AG20443 (cell line): ENCODE data around the gene KIF18B.
"Not testable (repeated sequence)": the region's sequence is repeated elsewhere in the genome, so short reads cannot be mapped to it uniquely, and the experiment has no call there.

Source experiments
- DNase-seq: peaks from one replicate; pipeline ENCODE4 v3.0.0; 2012; ENCODE audit warnings: low spot score, mixed read lengths

KIF18B gene

DNA sequence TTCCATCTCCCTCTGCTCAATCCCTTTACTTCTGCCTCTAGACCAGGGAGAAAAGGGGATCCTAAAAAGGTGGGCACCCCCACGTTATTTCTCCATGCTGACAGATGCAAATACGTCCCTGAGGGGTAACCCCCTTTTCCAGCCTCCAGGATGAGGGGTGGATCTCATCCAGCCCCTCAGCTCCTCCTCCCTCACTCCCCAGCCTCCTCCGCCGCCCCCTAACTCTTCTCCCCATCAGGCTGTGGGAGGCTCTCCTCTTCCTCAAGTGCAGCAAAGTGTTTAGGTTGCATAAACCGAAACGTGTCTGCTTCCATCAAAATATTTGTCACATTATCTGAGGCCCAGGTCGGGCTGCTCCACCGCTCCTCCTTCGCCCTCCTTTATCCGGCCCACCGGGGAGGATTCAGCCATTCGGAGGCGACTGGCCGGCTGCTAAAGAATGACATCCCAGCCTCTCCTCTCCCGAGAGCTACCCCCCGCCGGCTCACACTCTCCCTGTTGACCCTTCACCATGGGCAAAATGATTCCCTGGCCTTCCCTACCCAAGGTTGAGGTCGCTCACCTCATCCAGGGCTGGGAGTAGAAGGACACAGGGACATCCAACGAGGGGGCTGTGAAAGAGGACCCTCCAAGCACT, 21.7 kb upstream of the KIF18B start:
- no peak for DNase-seq

DNA sequence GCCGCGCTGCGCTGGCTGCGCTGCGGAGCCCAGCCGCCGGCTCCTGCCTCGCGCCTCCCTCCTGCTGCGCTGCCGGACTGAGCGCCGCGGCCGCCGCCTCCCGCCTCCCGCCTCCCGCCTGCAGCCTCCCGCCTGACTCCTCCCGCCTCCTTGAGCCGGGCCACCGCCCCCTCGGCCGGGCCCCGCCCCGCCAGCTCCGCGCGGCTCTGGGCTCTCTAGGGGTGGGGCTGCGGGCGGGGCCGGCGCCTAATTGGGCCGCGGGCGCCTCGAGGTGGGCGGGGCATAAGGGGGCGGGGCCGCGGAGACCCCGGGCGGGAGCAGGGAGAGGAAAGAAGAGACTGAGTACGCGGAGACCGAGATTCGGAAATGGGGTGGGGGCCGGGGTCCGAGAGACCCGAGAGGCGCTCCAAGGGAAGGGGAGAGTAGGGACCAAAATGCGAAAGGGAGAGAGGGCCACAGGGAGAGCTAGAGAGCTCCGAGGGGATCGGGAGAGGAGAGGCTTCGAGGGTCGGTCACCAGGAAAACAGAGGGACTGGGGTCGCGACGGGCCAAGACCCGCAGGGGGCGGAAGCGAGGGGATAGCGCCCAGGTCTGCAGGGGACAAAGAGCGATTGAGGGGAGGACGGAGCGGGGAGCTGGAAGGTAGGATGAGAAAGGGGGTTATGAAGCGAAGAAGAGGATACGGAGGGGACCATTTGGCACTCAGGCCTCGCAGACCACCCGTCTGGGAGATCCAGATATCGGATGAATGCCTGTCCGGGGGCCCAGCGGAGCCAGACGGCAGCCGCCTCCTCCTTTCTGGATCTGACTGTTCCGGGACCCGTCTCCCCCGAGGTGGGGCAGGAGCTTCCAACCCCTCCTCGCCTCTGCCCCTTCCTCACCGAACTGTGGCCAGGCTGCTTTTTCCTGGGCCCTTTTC, 20.9 kb upstream of the KIF18B start, which contains the start of gene C1QL1:
Gene C1QL1, minus strand, starts transcription at position 79 of the 919 bp plus-strand sequence. CDS start 255 bp downstream, outside the sequence.
- peak; percentile 100 for DNase-seq

DNA sequence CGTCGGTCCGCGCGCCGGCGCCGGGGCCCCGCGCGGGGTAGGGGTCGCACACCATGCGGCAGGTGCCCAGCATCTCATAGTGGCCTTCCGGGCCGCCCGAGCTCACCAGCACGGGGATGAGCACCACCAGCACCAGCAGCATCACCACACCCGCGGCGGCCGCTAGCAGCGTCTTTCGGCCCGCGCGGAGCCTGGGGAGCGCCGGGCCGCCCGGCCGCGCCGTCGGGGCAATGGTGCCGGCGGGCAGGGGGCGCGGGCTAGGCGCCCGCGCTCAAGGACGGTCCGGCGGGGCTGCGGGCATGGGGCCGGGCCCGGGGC, 20.3 kb upstream of the KIF18B start:
- DNase-seq: no peak

DNA sequence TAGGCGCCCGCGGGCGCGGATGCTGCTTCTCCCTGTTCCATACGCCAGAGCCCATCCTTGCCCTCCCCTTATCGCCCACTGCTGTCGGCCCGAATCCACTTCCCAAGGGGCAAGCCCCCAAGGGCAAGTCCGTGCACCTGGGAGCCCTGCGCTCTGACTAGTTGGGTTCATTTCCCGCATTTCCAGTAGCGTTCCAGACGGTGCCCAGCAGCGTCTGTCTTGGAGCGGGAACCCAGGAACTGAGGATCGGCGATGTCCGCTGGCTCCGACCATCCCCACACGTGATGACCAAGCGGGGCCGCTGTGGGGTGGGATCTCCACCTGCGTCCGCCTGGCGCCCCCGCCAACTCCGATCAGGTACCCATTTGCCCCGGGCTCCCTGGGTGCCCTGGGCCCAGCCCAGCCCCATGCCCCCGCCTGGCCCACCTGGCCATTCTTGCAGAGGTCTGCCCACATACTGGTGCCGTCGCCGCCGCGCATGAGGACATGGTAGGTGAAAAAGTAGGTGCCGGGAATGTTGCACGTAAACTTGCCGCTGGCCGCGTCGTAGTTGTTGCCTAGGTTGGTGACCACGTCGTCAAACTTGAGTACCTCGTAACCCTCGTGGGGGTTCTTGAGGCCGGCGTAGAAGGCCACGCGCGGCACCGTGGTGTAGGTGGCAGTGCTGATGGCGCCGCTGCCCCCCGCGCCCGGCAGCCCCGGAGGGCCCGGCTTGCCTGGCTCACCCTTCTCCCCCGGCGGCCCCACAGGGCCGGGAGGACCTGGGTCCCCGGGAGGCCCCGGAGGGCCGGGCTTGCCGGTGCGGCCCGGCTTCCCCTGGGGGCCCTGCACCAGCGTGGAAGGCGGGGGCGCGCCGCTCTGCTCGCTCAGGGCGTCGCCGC, 19.7 kb upstream of the KIF18B start:
- no peak for DNase-seq

DNA sequence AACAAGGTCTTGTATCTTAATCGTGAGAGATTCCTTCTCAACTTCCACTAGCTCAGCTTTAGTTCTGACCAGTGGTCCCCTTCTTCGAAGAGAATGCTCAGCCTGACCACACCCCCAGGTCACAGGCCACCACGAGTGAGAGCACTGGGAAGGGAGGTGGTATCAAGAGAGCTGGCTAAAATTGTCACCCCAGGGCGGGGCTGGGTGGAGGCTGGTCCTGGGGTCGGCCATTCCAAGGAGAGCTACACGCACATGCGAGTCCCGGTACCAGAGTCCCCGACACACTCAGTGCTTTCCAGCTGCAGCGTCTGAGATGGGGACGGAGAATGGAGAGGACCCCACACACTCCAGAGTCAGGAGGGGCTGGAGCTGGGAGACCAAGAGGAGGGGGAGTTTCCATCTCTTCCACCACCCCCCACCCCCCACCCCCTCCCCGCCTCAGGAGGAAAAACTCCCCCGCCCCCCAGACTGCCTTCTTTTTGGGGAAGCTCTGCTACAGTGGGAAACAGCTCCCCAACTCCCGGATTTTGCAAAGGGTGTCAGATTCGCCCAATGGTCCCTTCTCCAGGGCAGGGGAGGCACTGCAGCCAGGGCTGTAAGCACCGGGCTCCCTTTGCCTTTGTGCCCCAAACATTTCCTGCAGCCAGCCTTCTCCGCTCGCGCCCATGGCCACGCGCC, 18.9 kb upstream of the KIF18B start:
- no peak for DNase-seq

DNA sequence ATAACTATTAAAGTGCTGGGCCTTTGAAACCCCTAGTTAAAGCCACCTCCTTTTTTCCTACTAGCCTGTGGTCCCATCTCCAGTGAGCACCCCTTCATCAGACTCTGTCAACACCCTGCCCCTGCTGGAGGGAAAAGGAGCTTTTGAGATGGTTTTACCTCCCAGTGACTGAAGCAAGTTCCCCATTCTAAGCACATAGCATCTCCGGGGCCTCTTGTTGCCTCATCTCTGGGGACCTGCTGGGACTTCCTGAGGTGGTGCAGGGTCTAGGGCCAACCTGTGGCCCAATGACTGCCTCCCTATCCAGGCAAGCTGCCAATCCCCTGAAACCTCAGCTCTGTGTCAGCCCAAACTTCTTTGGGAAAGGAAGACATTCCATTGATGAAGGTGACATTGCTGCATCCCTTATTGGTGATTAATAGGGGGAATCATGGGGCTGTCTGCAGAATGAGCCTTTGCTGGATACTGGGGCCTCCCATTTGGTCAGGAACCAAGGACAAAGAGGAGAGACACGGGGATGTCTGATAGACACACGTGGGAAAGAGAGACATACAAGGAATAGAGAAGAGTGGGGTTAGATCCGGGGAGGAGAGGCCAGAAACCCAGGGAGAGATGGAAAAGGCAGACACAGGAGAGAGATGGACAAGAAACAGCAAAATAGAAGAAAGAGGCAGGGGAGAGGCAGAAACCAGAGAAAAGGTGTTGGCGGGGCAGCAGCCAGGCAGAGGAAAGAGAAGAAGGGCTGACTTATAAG, 18.1 kb upstream of the KIF18B start:
- no peak for DNase-seq

DNA sequence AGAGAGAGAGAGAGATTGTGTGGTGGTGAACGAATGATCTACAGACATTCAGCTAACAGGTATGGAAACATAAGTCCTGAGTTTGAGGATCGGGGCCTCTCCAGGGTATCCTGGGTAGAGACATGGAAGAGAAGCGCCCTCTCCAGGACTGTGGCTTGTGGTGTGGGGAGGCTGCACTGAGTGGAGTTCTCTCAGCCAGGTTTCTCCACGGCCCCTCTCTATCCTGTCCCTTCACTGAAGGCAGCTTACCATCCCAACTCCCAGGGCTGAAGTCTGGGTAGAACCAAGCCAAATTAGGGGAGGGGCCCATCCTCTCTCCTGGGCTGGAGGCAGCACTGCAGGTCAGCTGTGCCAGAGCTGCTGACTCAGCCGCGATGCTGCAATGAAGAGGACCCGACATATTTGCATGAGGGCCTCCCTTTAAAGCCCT, 14.4 kb upstream of the KIF18B start:
- peak; percentile 33 for DNase-seq

DNA sequence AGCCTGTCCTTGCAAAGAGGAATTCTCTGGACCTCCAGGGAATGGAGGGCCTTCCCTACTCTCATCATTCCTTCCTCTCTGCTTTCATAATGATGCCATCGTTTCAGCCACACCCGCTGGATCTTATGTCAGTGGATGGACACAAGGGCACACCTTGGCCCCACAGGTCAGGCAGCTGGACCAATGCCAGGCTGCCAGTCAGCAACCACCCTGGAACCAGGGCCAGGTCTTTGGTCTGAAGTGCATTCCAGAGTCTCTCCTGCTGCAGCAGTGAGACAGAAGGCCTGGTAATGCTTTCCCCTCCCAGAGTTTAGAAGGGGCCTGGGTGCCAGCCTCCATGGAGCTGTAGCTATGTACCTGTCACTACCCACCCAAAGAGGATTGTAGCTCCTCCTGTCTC, 13.1 kb upstream of the KIF18B start:
- DNase-seq: no peak

DNA sequence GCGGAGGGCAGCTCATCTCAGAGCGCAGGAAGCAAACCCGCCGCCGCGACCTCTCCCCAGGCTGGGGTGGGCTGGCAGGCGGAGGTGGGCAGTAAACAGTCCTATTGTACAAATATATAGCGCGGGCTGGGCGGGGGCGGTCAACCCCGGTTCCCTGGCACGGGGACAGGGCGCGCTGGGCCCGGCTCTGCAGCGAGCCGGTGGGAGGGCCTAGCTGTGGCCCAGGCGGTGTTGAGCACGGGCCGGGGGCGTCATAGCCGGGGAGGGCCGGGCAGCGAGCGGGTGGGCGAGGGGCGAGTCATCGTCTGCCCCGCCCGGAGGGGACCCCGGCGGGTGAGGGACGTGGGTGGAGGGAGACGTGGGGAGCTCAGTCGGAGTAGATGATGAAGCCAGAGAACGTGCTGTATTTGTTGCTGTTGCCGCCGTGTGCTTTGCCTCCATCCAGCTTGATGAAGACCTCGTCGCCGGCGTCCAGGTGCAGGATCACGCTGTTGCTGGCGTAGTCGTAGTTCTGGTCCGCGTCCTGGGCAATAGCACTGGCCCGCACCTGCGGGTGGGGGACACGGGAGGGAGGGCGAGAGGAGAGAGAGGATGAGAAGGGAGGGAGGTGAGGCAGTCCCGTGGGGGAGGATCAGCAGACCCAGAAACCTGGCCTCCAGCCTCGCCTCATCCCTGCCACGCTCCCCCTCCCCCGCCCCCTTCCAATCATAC, 12.4 kb upstream of the KIF18B start:
- DNase-seq: no peak

DNA sequence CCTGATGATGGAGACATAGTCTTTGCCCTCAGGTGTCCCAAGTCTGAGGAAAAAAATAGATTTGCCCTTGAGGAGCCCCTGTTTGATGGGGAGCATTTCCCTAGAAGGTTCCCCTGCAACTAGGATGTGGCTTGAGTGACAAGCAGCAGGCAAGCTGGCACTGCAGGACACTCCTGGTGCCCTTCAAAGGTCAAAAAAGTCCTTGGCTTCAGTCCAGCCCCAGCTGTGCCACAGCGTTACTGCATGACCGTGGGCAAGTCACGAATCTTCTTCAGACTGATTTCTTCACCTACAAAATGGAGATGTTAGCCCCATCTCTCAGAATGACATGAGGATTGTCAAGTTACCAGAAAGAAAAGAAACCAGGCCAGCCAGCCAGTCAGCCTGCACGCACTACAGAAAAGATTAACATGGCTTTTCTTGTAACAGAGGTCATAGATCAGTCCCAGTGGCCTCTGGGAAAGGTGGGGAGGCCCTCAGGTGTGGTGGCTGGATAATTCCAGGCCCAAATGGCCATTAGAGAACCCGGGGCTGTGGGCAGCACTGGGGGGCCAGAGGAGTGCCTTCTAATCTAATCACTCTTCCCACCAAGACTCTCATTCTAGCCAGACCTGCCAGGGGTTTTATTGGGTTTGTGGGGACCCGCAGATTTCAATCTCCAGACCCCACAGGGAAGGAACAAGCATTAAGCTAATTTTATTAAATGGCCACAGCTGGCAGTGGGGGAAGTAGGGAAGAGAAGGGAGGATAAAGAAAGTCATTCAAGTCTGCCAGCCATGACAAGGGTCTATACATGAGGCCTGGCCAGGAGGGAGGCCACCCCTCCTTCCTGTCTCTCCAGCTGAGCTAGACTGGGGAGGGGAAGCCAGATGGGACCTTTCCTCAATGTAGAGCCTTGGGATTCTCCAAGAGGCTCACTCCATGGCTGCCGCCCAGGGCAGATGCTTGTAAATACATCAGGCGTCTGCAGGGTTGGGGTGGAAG, 9.7 kb upstream of the KIF18B start:
- no peak for DNase-seq

DNA sequence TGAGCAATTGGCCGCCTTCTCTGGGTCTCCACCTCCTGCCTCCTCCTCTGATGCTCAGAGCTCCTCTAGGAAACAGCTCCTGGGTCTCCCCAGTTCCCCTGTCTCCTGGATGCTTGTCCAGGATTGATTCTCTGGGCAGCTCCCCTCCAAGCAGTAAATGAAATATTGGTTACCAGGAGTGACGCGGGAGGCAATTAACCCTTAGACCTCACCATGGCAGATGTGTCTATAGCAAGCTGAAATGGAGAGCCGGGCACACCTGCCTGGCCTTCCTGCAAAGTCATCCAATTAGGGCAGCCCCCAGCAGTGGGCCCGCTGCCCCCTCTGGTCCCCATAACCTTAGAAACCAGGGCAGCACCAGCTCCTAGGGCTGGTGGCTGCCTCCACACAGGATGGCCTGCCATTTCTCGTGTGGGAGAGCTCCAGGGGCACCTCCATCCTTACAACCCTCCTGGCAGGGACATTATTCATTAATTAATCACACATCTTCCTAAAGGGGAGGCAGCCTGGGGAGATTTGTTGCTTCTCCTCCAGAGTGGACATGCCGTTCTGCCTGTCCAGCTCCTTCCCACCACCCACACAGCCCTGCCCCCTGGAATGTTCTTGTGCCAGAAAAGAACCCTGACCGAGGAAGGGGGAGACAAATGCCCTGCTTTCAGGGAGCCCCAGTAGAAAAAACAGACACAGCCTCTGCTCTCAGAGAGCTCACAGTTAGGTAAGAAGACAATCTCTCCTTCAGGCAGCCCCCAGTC, 8.3 kb upstream of the KIF18B start:
- DNase-seq: no peak

DNA sequence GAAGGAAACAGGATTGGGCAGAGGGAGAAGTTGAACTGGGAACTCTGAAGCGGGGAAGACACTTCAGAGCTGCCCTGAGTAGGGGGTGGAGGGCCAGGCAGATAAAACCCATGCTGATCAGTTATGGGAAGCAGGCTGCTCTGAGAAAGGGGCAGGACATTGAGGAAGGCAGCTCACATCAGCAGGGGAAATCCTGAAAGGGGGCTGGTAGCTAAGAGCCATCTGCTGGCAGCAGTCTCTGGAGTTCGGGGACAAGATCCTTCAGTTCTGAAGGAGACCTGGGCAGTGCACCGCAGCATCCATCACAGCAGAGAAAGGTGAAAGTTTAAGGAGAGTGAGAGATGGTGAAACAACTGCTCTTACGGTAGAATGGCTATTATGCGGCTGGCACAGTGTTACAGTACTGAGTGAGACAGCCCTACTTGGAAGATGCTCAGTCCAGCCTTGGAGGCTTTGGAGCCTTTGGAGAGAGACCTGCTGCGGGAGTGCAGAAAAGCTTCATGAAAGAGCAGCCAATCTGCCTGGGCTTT, 5.4 kb upstream of the KIF18B start:
- DNase-seq: no peak

DNA sequence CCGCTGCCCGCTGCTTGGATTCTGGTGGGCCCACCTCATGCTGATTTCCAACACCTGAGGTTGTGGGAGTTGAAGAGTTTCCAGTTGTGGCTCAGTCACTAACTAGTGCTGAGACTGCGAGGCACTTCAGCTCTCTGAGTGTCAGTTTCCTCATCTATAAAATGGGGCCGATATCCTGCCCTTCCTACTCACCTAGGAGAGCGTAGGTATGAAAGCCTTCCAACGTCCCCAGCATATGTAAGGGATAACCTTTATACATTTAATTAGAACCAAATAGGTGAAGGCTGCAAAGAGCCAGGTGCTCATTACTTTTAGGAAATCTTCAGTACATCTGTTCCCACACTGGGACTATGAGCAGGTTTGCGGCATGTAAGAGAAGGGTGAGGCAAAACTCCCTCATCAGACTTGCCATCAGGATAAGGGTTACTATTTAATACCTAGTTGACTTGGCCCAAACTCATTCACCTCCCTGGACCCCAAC, 782 bp upstream of the KIF18B start:
- no peak for DNase-seq

DNA sequence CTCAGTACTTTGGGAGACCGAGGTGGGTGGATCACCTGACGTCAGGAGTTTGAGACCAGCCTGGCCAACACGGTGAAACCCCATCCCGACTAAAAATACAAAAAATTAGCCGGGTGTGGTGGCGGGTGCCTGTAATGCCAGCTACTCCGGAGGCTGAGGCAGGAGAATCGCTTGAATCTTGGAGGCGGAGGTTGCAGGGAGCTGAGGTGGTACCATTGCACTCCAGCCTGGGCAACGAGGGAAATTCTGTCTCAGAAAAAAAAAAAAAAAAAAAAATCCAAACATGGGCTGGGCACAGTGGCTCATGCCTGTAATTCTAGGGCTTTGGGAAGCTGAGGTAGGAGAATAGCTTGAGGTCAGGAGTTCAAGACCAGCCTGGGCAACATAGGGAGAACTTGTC, 1.9 kb downstream of the KIF18B start:
- DNase-seq: not testable (repeated sequence)

DNA sequence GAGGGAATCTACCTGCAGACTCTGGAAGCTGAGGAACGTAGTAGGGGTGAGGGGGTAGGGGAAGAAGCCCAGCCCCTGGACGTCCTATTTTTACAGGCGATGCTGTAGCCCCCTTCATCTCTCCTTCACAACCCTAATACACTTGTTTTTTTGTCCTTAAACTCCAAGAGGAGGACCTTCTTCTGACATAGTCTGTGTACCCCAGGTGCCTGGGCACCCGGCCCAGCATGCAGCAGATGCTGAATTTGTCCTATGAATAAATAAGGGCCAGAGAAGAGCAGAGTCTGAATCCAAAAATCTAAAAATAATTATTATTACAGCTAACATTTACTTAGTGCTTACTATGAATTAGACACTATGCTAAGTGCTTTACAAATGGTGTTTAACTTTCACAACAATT, 5.1 kb downstream of the KIF18B start:
- no peak for DNase-seq

DNA sequence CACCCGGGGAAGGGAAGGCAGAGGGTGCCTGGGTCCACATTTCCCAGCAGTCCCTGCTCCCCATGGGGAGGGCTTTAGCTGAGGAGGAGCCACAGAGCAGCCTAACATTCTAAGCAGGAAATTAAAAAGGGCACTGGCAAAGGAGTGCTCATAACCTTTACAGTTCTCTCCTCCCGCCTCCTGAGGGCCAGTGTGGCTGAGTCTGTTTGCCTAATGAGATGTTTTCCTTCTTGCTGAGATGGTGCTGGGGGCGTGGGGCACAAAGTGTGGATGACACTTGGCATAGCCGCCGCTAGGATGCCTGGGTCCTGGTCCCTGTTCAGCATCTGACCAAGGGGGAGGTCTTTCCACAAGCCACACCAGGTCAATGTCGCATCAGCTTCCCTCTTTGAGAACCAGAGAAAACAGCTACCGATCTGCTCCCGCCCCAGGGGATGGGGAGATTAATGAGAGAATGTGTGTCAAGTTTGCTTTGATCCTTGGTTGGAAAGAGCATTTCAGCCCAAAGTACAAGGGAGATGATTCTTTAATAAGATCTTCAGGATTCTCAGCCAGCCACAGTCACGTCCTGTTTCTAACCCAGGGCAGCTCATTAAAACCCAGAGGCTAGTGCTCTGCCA, 5.8 kb downstream of the KIF18B start:
- no peak for DNase-seq

DNA sequence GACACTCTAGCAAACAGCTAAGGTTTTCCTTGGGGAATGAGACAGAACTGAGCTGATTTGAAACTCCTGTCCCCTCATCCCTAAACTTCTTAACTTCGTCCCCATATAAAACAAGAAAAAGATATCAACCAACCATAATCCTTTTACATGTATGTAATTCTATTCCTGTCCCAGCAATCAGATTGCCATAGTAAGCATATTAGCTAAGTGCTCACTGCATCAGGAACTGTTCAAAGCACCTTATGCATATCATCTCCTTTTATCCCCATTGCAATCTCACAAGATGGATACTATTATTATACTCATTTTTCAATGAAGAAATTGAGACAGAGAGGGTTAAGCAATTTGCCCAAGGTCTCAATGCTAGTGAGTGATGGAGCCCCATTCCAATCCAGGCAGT, 6.8 kb downstream of the KIF18B start:
- DNase-seq: no peak

DNA sequence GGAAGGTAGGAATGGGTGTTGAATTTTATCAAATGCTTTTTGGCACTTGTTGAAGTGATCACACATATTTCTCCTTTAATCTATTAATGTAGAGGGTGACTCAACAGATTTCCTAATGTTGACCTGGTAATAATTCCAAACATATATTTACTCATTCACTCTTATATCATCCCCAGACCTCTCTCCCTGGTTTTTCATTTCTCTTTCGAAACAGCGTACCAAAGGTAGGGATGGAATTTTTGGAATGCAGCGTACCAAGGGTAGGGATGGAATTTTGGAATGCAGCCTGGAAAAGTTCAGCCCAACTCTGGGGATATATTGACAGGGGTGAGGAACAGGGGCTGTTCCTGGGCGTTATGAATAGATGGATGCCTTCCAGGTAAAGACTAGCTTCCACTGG, 7.3 kb downstream of the KIF18B start:
- DNase-seq: no peak
